Measurements from ENCODE around the gene UBE2G1.
"Not testable (repeated sequence)": the region's sequence is repeated elsewhere in the genome, so short reads cannot be mapped to it uniquely, and the experiment has no call there.

UBE2G1 gene

DNA sequence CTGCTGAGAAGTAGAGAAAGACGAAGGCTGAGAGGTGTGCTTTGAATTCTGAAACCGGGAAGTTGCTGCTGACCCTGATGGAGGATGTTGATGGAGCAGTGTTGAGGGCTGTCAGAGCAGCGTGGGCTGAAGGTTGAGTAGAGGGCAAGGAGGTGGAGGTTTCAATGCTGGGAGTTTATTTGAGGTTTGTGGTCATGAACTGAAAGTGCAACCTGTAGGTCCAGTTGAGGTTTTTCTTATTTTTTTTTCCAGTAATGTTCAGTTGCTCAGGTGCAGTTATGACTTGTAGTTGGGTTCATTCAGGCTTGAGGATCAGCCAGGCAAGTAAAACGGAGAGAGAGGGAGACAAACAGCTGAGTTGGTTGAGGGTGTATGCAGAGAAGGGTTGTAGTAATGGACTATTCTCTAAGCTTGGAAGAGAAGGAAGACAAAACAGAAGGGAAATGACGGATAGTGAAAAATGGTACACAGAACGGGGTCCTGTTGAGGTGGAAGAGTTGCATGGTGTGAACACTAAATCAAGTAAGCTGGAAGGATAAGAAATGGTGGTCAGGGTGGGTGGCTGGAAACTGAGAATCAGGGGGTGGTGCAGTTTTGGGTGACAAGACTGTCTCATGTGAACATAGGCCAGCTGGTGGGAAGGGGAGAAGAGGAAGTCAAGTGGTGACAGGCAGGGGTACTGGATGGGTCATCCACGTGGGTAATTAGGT lies 8.7 kb upstream of the UBE2G1 start:
- DNase-seq (ENCODE audit: low read depth in 2 of 2), result peak; percentile 43 to 61

DNA sequence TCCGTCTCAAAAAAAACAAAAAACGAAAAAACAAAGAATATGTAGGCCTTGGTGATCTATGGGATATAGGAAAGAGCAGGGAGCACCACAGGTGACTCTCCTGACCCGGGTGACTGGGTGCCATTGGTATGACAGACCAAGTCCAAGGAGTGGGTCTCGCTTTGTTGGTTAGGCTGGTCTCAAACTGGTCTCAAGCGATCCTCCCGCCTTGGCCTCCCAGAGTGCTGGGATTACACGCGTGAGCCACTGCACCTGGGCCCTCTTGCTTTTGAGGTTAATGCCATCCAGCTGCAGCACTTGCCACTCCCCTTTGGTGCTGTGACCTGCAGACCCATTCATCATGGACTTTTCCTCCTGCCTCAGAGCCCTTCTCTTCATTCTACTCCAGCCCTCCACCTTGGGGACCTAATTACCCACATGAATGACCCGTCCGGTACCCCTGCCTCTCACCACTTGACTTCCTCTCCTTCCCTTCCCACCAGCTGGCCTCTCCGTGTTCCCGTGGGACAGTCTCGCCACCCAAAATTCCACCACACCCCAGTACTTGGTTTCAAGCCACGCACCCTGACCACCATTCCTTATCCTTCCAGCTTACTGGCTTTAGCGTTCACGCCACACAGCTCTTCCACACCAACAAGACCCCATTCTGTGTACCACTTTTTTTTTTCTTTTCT lies 3.2 kb upstream of the UBE2G1 start:
- no peak for DNase-seq (ENCODE audit: low read depth in 2 of 2)

DNA sequence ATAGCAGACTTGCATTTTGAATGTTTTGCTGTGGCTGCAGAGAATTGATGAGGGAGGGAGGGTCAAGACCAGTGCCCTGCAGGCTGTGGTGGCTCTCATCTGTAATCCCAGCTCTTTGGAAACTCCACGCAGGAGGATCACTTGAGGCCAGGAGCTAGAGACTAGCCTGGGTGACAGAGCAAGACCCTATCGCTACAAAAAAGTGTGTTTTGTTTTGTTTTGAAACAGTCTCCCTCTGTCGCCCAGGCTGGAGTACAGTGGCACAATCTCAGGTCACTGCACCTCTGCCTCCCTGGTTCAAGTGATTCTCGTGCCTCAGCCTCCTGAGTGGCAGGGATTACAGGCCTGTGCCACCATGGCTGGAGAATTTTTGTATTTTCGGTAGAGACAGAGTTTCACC lies 1.9 kb upstream of the UBE2G1 start:
- no peak for DNase-seq (ENCODE audit: low read depth in 2 of 2)

DNA sequence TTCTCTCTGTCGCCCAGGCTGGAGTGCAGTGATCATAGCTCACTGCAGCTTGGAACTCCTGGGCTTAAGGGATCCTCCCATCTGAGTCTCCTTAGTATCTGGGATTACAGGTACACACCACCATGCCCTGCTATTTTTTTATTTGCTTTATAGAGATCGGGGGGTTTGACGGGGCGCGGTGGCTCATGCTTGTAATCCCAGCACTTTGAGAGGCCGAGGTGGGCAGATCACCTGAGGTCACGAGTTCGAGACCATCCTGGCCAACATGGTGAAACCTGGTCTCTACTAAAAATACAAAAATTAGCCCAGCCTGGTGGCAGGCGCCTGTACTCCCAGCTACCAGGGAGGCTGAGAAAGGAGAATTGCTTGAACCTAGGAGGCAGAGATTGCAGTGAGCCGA lies 702 bp upstream of the UBE2G1 start:
- DNase-seq (ENCODE audit: low read depth in 2 of 2), result not testable (repeated sequence)

DNA sequence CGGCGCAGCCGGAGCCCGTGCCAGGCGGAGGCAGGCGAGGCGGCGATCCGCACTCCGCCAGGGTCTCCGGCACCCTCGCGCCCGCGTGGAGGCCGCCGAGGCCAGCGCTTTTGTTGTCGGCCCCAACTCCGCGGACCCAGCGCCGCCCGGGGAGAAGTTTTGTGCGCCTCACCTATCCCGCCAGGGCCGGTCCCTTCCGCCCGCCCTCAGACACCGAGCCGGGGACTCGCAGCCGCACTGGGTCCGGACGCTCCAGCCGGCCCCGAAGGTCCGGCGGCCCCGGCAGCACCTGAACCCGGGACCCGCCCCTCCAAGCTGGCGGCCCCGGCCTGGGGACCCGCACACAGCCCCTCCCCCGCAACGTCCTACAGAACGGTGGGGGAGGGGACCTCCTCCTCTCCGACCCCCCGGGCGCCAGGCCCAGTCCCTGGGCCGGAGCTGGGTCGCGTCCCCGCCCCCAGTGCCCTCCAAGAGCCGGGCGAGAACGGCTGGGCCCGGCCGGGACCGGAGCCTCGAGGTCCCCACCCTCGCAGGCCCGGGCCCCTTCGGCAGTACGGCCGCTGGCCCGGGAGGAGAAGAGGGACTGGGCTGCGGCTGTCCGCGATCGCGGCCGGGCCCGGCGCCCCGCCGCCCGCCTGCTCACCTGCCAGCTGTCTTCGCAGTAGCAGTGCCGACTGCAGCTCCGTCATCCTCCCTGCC lies 698 bp downstream of the UBE2G1 start:
- DNase-seq (ENCODE audit: low read depth in 2 of 2), result peak; percentile 16 to 34

DNA sequence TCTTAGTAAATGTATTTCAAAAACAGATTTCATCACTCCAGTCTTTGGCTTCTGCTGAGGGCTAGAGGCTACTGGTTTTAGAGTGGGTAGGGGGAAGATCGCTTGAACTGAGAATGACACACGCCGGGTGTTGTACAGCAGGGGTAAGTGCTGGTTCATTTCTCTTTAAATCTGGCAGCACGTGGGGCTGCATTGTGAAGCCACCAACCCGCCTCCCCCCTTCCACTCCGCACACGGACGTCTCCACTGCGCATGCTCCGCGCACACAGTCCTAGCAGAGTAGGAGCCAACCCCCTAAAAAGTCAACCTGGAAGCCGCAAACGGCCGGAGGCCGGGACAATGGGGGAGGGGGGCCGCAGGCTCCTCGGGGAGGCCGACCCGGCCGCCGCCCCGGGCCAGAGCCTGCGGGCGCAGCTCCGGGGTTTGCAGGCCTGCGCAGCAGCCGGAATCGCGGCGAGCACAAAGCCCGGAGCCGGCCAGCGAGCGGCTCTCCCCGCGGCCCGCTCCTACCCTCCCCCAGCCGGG lies 1.3 kb downstream of the UBE2G1 start:
- DNase-seq (ENCODE audit: low read depth in 2 of 2), result peak; percentile 83 to 86

DNA sequence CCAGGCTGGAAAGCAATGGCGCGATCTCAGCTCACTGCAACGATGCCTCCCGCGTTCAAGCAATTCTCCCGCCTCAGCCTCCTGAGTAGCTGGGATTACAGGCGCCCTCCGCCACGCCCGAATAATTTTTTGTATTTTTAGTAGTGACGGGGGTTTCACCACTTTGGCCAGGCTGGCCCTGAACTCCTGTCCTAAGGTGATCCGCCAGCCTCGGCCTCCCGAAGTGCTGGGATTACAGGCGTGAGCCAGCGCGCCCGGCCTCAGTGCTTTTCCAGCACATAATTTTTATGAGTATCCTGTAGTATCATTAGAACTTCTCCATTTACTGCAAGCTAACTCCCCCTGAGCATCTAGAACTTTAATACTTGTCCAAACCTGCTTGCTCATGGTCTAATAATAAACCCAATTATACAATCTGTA lies 1.8 kb downstream of the UBE2G1 start:
- no peak for DNase-seq (ENCODE audit: low read depth in 2 of 2)

DNA sequence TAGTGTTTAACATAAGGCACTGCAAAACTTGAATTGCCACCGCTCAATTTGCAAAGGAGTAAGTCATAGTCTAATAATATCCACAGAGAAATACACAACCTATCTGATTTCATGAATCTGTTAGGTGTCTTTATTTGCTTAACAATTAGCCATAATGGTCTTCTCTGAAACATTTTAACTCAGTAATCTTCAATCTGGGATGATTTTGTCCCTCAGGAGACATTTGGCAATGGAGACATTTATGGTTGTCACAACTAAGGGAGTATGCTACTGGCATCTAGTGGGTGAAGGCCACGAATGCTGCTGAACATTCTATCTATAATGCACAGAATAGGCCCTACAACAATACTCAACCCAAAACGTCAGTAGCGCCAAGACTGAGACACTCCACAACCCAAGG lies 4.3 kb downstream of the UBE2G1 start:
- DNase-seq (ENCODE audit: low read depth in 2 of 2), result no peak

DNA sequence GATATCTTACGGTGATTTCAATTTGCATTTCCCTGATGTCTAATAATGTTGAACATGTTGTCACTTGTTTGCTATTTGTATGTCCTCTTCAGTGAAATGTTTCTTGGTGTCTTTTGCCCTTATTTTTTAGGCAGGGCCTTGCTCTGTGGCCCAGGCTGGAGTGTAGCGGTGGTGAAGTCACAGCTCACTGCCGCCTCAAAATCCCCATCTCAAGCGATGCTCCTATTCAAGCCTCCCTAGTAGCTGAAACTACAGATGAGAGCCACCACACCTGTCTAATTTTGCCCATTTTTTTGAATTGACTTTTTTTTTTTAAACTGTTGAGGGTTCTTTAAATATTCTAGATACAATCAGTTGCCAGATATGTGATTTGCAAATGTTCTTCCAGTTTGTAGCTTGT lies 8.3 kb downstream of the UBE2G1 start:
- no peak for DNase-seq (ENCODE audit: low read depth in 2 of 2)

DNA sequence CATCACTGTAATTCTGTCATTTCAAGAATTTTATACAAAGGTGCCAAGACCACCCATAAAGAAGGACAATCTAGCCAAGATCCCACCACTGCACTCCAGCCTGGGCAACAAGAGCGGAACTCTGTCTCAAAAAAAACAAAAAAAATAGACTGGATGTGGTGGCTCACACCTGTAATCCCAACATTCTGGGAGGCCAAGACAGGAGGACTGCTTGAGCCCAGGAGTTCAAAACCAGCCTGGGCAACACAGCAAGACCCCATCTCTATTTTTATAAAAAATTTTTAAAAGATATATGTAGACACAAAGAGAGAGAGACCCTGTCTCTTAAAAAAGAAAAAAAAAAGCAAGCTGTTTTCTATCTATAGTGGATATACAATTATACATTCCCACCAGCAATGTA lies 8.8 kb downstream of the UBE2G1 start:
- DNase-seq (ENCODE audit: low read depth in 2 of 2), result no peak

DNA sequence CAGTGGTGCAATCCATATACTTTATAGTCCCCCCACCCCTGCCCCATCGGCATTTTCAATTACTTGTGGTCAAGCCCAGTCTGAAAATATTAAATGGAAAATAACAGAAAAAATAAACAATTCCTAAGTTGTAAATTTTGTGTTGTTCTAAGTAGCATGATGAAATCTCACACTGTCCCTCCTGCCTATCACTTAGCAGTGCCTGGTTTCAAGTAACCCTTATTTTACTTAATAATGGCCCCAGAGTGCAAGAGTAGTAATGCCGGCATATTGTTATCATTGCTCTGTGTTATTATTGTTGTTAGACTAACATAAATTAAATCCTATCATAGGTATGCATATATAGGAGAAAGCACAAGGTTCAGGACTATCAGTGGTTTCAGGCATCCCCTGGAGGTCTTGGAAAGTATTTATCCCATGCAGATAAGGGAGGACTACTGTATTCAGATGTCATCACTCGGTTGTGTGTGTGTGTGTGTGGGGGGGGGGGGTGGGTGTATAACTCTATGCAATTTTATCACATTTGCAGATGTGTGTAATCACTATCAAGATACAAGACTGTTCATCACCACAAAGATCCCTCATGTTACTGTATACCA lies 9.3 kb downstream of the UBE2G1 start:
- no peak for DNase-seq (ENCODE audit: low read depth in 2 of 2)

DNA sequence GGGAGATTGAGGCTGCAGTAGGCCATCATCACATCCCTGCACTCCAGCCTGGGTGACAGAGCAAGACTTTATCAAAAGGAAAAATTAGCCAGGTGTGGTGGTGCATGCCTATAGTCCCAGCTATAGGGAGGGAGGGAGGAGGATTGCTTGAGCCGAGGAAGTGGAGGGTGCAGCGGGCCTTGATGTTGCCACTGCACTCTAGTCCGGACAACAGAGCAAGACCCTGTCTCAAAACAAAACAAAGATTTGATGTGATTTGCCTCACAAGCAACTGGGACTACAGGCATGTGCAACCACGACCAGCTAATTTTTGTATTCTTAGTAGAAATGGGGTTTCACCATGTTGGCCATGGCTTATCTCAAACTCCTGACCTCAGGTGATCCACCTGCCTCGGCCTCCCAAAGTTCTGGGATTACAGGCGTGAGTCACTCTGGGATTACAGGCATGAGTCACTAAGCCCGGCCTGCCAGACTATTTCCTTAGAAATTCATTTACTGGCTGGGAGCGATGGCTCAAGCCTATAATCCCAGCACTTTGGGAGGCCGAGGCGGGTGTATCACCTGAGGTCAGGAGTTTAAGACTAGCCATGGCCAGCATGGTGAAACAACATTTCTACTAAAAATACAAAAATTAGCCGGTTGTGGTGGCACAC lies 11.5 kb downstream of the UBE2G1 start:
- DNase-seq (ENCODE audit: low read depth in 2 of 2), result no peak

DNA sequence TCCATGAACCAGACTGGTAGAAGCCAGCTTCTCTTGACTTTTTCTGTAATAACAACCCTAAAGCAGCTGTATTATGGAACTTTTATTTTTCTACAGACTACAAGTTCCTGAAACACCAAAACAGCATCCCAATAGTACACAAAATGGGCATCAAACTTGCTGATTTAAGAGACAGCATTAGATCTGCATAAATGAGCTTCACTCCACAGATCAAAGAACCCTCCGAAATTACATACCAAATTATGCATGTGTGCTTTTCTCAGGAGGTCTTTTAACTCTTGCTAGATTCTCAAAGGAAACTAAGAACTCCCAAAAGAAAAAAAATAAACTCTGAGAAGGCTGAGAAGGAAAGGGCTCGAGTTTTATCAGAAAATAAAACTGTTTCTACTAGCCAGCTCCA lies 12.3 kb downstream of the UBE2G1 start:
- DNase-seq (ENCODE audit: low read depth in 2 of 2), result no peak

DNA sequence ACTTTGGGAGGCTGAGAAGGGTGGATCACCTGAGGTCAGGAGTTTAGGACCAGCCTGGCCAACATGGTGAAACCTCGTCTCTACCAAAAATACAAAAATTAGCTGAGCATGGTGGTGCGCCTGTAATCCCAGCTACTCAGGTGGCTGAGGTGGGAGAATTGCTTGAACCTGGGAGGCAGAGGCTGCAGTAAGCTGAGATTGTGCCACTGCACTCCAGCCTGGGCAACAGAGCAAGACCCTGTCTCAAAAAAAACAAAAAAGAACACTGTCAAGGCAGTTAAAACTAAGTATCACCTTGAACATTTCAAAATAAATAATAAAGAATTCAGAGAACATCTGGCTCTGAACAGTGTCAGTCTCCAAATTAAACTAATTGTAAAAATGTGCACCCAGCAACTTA lies 16.3 kb downstream of the UBE2G1 start:
- DNase-seq (ENCODE audit: low read depth in 2 of 2), result not testable (repeated sequence)

DNA sequence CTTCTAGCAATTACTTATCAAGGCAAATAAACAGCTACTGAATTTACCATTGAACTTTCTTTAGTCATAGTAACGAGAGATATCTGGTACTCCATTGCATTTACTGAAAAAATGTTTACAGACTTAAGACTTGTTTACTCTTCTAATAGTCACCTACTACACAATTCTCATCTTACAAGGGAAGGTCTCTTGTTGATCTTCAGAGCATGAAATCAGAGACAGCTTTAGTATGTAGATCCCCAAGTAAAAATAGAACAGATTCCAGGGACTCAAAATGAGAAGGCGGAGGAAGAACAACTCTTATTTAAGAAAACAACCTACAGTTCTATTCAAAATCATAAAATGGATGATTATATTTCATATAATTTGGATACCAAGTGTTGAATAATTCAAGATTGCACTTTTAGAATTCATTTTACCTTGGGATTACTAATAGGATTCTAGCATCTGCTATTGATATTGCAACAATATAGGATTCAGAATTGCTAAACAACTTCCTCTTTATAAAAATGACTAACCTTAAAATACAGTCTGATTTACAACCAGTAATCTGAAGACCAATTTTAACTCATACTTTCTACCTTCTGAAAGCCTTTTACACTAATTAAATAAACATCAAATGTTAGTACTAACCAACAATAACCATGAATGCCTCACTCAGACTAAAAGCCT lies 20.8 kb downstream of the UBE2G1 start:
- no peak for DNase-seq (ENCODE audit: low read depth in 2 of 2)

DNA sequence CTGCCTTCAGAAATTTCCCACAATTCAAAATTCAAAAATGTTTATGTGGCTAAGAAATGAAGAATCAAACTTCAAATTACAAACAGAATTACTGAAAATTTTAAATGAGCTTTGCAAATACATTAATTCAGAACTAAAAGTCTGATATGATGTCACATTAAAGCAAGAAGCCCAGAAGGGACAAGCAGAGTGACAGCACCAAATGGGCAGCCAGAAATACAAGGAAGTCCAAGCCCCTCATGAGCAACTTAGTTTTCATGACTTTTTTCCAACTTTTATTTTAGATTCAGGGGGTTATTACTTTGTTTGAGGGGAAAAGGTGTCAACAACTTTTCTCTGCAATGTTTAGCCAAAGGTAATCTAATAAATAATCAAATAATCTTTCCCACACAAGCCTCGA lies 21.5 kb downstream of the UBE2G1 start:
- no peak for DNase-seq (ENCODE audit: low read depth in 2 of 2)

DNA sequence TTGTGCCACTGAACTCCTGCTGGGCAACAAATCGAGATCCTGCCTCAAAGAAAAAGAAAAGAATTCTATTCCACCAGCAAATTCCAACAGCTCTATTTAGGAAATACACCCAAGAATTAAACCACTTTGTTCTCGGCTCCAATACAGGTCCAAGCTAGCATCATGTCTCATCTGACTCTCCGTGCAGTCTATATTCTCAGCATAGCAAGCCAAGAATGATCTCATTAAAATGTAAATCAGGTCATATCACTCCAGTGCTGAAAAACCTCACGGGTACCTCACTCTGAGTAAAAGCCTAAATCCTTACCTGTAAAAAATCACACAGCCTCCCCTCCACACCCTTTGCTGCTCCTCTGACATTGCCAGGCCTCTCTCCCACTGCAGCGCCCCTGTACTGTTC lies 23.9 kb downstream of the UBE2G1 start:
- DNase-seq (ENCODE audit: low read depth in 2 of 2), result no peak

DNA sequence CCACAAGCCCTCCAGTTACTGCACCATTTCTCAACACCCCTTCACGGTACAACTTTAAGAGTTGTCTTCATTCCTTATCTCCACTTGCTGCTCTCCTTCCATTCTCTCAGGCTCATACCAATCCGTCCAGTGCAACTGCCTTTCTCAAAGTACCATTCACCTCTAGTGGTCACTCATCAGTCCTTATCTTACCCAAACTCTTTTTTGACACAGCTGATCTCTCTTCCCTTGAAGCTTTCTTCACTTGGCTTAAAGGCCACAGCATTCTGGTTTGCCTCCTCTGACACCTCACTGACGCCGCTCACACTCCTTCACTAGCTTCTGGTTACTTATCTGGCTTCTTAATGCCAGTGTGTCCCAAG lies 24.9 kb downstream of the UBE2G1 start:
- no peak for DNase-seq (ENCODE audit: low read depth in 2 of 2)

DNA sequence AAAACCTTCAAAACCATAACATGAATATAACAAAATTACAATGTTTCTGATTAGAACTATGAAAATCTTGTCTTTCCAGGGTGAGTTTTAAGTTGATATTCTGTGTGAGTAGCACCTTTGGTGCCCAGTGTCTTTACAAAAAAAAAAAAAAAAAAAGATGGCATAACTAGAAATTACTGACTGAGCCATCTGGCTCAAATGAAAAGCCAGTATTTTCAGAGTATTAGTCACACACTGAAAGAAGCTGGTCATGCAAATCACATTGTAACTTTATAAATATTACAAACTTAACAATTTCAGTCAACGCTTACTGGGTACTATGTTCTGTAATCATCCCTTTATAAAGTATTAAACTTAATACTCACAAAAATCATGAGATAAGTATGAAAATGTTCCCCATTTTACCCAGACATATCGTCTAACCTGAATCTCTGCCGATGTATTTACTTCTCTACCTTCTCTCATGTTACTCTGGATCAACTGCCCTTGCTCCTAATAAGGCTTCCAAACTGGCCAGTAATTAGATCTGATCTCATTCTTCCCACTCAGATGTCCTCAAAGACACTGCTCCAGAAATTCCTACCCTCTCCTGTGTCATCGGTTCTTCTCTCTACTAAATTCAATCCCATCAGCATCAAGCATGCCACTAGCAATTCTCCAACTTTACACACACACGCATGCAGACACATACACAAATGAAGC lies 25.4 kb downstream of the UBE2G1 start:
- DNase-seq (ENCODE audit: low read depth in 2 of 2), result no peak

DNA sequence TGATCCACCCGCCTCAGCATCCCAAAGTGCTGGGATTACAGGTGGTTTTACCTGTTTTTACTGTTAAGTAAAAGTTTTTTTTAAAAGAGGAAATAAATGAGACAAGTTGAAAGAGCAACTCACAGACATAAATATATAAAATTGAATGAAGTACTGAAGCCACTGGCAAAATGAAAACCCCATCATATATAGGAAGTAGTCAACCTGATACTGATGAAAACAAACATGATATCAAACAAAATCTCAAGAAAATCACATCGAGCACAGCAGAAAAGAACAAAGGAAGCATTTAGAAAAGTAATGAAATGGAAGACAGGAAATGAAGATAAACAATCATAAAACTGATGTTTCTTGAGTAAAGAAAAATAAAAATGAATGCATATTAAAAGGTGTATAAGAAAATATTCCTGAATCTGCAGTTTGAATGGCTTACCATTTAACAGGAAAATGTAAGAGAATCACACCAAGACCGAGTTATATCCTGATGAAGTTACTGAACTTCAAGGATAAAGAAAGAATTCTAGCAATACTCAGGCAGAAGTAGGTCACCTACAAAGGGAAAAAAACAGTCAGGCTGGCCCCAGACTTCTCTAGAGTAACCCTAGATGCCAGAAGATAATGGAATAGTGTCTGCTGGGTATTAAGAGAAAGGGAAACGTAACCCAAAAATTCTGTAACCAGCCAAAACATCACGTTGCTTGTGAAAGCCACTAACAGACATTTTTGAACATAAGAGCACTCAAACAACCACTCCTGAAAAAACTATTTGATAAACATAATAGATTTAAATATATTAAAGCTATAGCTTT lies 31.5 kb downstream of the UBE2G1 start:
- no peak for DNase-seq (ENCODE audit: low read depth in 2 of 2)
